Esophagus muscularis mucosa (tissue), 4 donors: ENCODE results near the gene HSPG2.

Experiments used
- CTCF ChIP-seq, 3 experiments: fragments of 200-600 bp in 2 of 3; fragments of 450-650 bp in 1 of 3; sonication (generic) in 2 of 3; IDR thresholded peaks; one replicate each; pipeline ENCODE4 v1.5.1; 2017 to 2019; ENCODE audit warnings: antibody characterized with exemption in 3 of 3, mild to moderate bottlenecking in 2 of 3, moderate library complexity in 1 of 3
- EP300 ChIP-seq: sonication (generic); formaldehyde crosslinking; IDR thresholded peaks from one replicate; pipeline ENCODE4 v1.6.1; 2017; ENCODE audit warnings: antibody characterized with exemption
- POLR2A ChIP-seq: fragments of 450-650 bp; IDR thresholded peaks from one replicate; pipeline ENCODE4 v1.6.1; 2017; ENCODE audit warnings: antibody characterized with exemption, moderate library complexity, mild to moderate bottlenecking, low read depth
- POLR2AphosphoS5 ChIP-seq, 2 donors: sonication (generic); formaldehyde crosslinking; IDR thresholded peaks; one replicate each; pipeline ENCODE4 v1.6.1; 2017; ENCODE audit warnings: antibody characterized with exemption in 2 of 2

- TF ChIP-seq POLR2A (no peak), CTCF (IDR thresholded peaks at IDR 0.05) (no peak), EP300 (no peak), POLR2AphosphoS5 (IDR thresholded peaks at IDR 0.05) (no peak)
These were observed 24.2 kb upstream of the HSPG2 start for GRCh38 chr1:21961337-21961736.
